H9 (cell line): ENCODE data around the gene HLA-F. TPM values are rescaled to one million over a fixed set of nuclear protein-coding genes. Genes with fewer than 3 reads are reported as not detected.
A peak's percentile ranks its signal among the peaks of the same experiment; 100 is the strongest.

Source experiments
- DNase-seq: peaks from one replicate; pipeline ENCODE4 v3.0.0-alpha.2; 2017
- H2AFZ ChIP-seq: one replicate; pipeline ENCODE4 v1.6.1; 2013; ENCODE audit warnings: mild to moderate bottlenecking, low read length, control low read depth, moderate library complexity
- H2AK5ac ChIP-seq: 2 replicates; pipeline ENCODE4 v1.6.1; 2013; ENCODE audit warnings: low read length, control low read depth, mixed read lengths; ENCODE audit not compliant: insufficient read length
- H2BK120ac ChIP-seq: one replicate; pipeline ENCODE4 v1.6.1; 2013; ENCODE audit warnings: low read depth, mild to moderate bottlenecking, low read length, control low read depth, inconsistent platforms; ENCODE audit not compliant: poor library complexity, severe bottlenecking
- H2BK12ac ChIP-seq: 2 replicates; pipeline ENCODE4 v1.6.1; 2013; ENCODE audit warnings: low read length, control low read depth, mixed read lengths, low read depth; ENCODE audit not compliant: insufficient read length
- H2BK15ac ChIP-seq: 2 replicates; pipeline ENCODE4 v1.6.1; 2013; ENCODE audit warnings: low read depth, low read length, control low read depth
- H2BK20ac ChIP-seq: one replicate; pipeline ENCODE4 v1.6.1; 2013; ENCODE audit warnings: low read depth, mild to moderate bottlenecking, low read length, control low read depth, inconsistent platforms; ENCODE audit not compliant: poor library complexity, severe bottlenecking
- H2BK5ac ChIP-seq: 2 replicates; pipeline ENCODE4 v1.6.1; 2013; ENCODE audit warnings: low read length, control low read depth, mixed read lengths; ENCODE audit not compliant: insufficient read length
- H3K14ac ChIP-seq: 2 replicates; pipeline ENCODE4 v1.6.1; 2013; ENCODE audit warnings: low read length, control low read depth; ENCODE audit not compliant: insufficient read depth
- H3K18ac ChIP-seq: 2 replicates; pipeline ENCODE4 v1.6.1; 2013; ENCODE audit warnings: low read depth, mild to moderate bottlenecking, mixed read lengths, low read length, control low read depth; ENCODE audit not compliant: insufficient read length
- H3K23ac ChIP-seq: 2 replicates; pipeline ENCODE4 v1.6.1; 2013; ENCODE audit warnings: low read length, control low read depth, mixed read lengths, low read depth; ENCODE audit not compliant: insufficient read length
- H3K23me2 ChIP-seq: 2 replicates; pipeline ENCODE4 v1.6.1; 2013; ENCODE audit warnings: low read depth, mild to moderate bottlenecking, mixed read lengths, low read length, control low read depth; ENCODE audit not compliant: insufficient read length, poor library complexity, severe bottlenecking
- H3K27ac ChIP-seq: 2 replicates; pipeline ENCODE4 v1.5.1; 2013; ENCODE audit warnings: low read length, control low read depth, mixed read lengths, low read depth; ENCODE audit not compliant: insufficient read length
- H3K27me3 ChIP-seq: 2 replicates; pipeline ENCODE4 v1.6.1; 2013; ENCODE audit warnings: low read length, control low read depth, inconsistent platforms; ENCODE audit not compliant: insufficient read depth
- H3K4ac ChIP-seq: 2 replicates; pipeline ENCODE4 v1.6.1; 2013; ENCODE audit warnings: low read depth, mild to moderate bottlenecking, control low read depth, inconsistent platforms, low read length, moderate library complexity
- H3K4me1 ChIP-seq: 2 replicates; pipeline ENCODE4 v1.6.1; 2013; ENCODE audit warnings: low read length, control low read depth, inconsistent platforms; ENCODE audit not compliant: insufficient read depth
- H3K4me2 ChIP-seq: 2 replicates; pipeline ENCODE4 v1.6.1; 2013; ENCODE audit warnings: low read length, control low read depth, mixed read lengths; ENCODE audit not compliant: insufficient read length, insufficient read depth
- H3K56ac ChIP-seq: 2 replicates; pipeline ENCODE4 v1.6.1; 2013; ENCODE audit warnings: low read depth, mild to moderate bottlenecking, mixed read lengths, low read length, control low read depth; ENCODE audit not compliant: insufficient read length
- H3K79me1 ChIP-seq: 2 replicates; pipeline ENCODE4 v1.6.1; 2013; ENCODE audit warnings: low read depth, mild to moderate bottlenecking, moderate library complexity, low read length, control low read depth, inconsistent platforms; ENCODE audit not compliant: insufficient read depth, poor library complexity, severe bottlenecking
- H3K79me2 ChIP-seq: 2 replicates; pipeline ENCODE4 v1.6.1; 2013; ENCODE audit warnings: low read length, control low read depth, inconsistent platforms; ENCODE audit not compliant: insufficient read depth
- H3K9ac ChIP-seq: 2 replicates; pipeline ENCODE4 v1.6.1; 2013; ENCODE audit warnings: low read length, control low read depth, mixed read lengths; ENCODE audit not compliant: insufficient read length; ENCODE audit errors: extremely low read depth
- H3K9me3 ChIP-seq: one replicate; pipeline ENCODE4 v1.6.1; 2013; ENCODE audit warnings: low read depth, low read length, inconsistent platforms; ENCODE audit not compliant: control insufficient read depth
- H3T11ph ChIP-seq: one replicate; pipeline ENCODE4 v1.6.1; 2013; ENCODE audit warnings: mild to moderate bottlenecking, low read length, control low read depth, inconsistent platforms
- H4K20me1 ChIP-seq: one replicate; pipeline ENCODE4 v1.6.1; 2013; ENCODE audit not compliant: control insufficient read depth, insufficient read length, insufficient read depth
- H4K5ac ChIP-seq: 2 replicates; pipeline ENCODE4 v1.6.1; 2013; ENCODE audit warnings: low read depth, mild to moderate bottlenecking, mixed read lengths, low read length, control low read depth; ENCODE audit not compliant: insufficient read length
- H4K8ac ChIP-seq: replicated peaks from 2 replicates; pipeline ENCODE4 v1.6.1; 2013; ENCODE audit warnings: low read length, control low read depth, mixed read lengths, low read depth; ENCODE audit not compliant: insufficient read length
- H4K91ac ChIP-seq: 2 replicates; pipeline ENCODE4 v1.6.1; 2013; ENCODE audit warnings: low read depth, mild to moderate bottlenecking, moderate library complexity, mixed read lengths, low read length, control low read depth; ENCODE audit not compliant: insufficient read length
- H3K27ac Mint-ChIP-seq, 3 experiments: 2 replicates in 2 of 3; 3 replicates in 1 of 3; pipeline ENCODE4 v1.8.0; 2020 to 2021; ENCODE audit warnings: mixed read lengths in 3 of 3, mild to moderate bottlenecking in 1 of 3, moderate library complexity in 1 of 3
- H3K27me3 Mint-ChIP-seq: 2 replicates; pipeline ENCODE4 v1.8.0; 2021; ENCODE audit warnings: low read depth, mild to moderate bottlenecking, moderate library complexity, mixed read lengths
- H3K36me3 Mint-ChIP-seq, 3 experiments: 2 replicates in 2 of 3; 3 replicates in 1 of 3; pipeline ENCODE4 v1.8.0; 2020 to 2021; ENCODE audit warnings: low read depth in 3 of 3, mixed read lengths in 3 of 3; ENCODE audit not compliant: insufficient read depth in 1 of 3
- H3K4me1 Mint-ChIP-seq, 2 experiments: 2 replicates each; pipeline ENCODE4 v1.8.0; 2020; ENCODE audit warnings: mixed read lengths in 2 of 2
- H3K4me3 Mint-ChIP-seq, 2 experiments: 2 replicates in 1 of 2; 3 replicates in 1 of 2; pipeline ENCODE4 v1.8.0; 2020 to 2021; ENCODE audit warnings: mild to moderate bottlenecking in 2 of 2, mixed read lengths in 2 of 2, moderate library complexity in 1 of 2
- H3K9me3 Mint-ChIP-seq, 2 experiments: 2 replicates in 1 of 2; 3 replicates in 1 of 2; pipeline ENCODE4 v1.8.0; 2020; ENCODE audit warnings: mild to moderate bottlenecking in 2 of 2, mixed read lengths in 2 of 2, moderate library complexity in 1 of 2
- WGBS: extraction: QIAGEN DNeasy Blood & Tissue Kit; methylation state at CpG from one replicate; pipeline ENCODE4 v1.1.7; 2013; ENCODE audit warnings: missing lambda C conversion rate, low lambda C conversion rate, mixed read lengths; ENCODE audit not compliant: insufficient read length; ENCODE audit errors: extremely low coverage; 5-methylcytosine and 5-hydroxymethylcytosine counted together
- total RNA-seq: library from RNA; stranded (reverse); gene quantifications from 2 replicates; pipeline ENCODE4 v1.2.1, GENCODE V29; 2021
- TF ChIP-seq, protein P1 (sequence below): fragments of 200-600 bp; sonication (generic); conservative IDR thresholded peaks from 3 replicates; pipeline ENCODE4 v1.8.0; 2021; ENCODE audit warnings: antibody characterized with exemption, mild to moderate bottlenecking

The HLA-F gene
- total RNA-seq, 1 experiment from 2014 or later = 7.4 TPM

DNA sequence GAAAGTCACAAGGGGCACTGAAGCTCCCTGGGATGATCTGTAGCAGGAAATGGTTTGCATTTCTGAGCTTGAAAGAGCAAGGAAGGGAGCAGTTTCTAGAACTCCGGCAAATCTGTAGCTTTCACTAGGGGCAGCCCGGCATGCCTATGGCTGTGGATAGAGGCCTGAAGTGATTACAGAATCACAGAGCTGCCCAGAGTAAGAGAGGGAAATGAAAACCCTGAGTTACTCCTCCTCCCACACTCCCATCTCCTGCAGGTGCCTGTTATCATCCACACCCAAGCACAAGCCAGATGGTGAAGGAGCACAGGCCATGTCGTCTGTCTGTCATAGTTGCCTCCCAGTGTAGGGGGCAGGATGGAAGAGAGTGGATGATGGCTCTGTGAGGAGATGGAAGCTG lies 37.1 kb downstream of the HLA-F start:
- H2AFZ ChIP-seq = no peak overlapping the region
- TF ChIP-seq, protein P1, sequence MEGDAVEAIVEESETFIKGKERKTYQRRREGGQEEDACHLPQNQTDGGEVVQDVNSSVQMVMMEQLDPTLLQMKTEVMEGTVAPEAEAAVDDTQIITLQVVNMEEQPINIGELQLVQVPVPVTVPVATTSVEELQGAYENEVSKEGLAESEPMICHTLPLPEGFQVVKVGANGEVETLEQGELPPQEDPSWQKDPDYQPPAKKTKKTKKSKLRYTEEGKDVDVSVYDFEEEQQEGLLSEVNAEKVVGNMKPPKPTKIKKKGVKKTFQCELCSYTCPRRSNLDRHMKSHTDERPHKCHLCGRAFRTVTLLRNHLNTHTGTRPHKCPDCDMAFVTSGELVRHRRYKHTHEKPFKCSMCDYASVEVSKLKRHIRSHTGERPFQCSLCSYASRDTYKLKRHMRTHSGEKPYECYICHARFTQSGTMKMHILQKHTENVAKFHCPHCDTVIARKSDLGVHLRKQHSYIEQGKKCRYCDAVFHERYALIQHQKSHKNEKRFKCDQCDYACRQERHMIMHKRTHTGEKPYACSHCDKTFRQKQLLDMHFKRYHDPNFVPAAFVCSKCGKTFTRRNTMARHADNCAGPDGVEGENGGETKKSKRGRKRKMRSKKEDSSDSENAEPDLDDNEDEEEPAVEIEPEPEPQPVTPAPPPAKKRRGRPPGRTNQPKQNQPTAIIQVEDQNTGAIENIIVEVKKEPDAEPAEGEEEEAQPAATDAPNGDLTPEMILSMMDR = no peak
- H4K20me1 ChIP-seq = no peaks in the 10 kb centered on the region
- H3T11ph ChIP-seq = no peak overlapping the region
- H3K27me3 Mint-ChIP-seq = peaks cover 4% of the 10 kb centered on the region
- no peaks in the 10 kb centered on the region for H3K9me3 ChIP-seq
- peak overlapping the region; percentile 19 to 98 (median 89); a peak in 6 of 7 replicates for H3K27ac Mint-ChIP-seq
- no peak overlapping the region for H3K14ac ChIP-seq
- H3K9ac ChIP-seq = no peak overlapping the region
- H3K4ac ChIP-seq = no peak overlapping the region
- no peaks in the 10 kb centered on the region for H3K9me3 Mint-ChIP-seq
- peak overlapping the region; percentile 2; the same call in 1 of the 2 replicates for H2BK15ac ChIP-seq
- H3K4me1 ChIP-seq = peaks cover 27% of the 10 kb centered on the region
- H2BK5ac ChIP-seq = no peak overlapping the region
- H2BK120ac ChIP-seq = no peak overlapping the region
- no peak overlapping the region for H4K8ac ChIP-seq
- no peak overlapping the region for H3K56ac ChIP-seq
- H3K23ac ChIP-seq = no peak overlapping the region
- H3K27me3 ChIP-seq = no peaks in the 10 kb centered on the region
- H3K18ac ChIP-seq = peak overlapping the region; percentile 68
- H3K79me1 ChIP-seq = no peaks in the 10 kb centered on the region
- no peak overlapping the region for H4K5ac ChIP-seq
- H4K91ac ChIP-seq = no peak overlapping the region
- H3K27ac ChIP-seq = peak overlapping the region; percentile 88
- H2BK12ac ChIP-seq = peak overlapping the region; percentile 53
- peaks cover 57 to 61% of the 10 kb centered on the region in 2 experiments for H3K4me1 Mint-ChIP-seq
- H3K36me3 Mint-ChIP-seq = no peaks in the 10 kb centered on the region
- no peak overlapping the region for H2AK5ac ChIP-seq
- no peaks in the 10 kb centered on the region for H3K79me2 ChIP-seq
- peak; percentile 45 for DNase-seq
- no peak overlapping the region for H2BK20ac ChIP-seq
- no CpG with 5 or more reads among the region's 3 CpGs for WGBS
- no peaks in the 10 kb centered on the region for H3K23me2 ChIP-seq
- H3K4me3 Mint-ChIP-seq = no peak overlapping the region; a peak in 1 of 5 replicates
- H3K4me2 ChIP-seq = no peak overlapping the region
